Stimulated activated memory B cell treated with anti-CD40 and anti-IgM and Interleukin-4, amounts not matched to agents 10 μg/mL and 1 μg/mL and 100 μg/mL, for 72 hours (primary cell): ENCODE results near the gene BORCS8.

Experiments
- ATAC-seq: fragments of 150-1000 bp; cut with Tn5 transposase; 2 replicates; pipeline ENCODE4 v1.10.0; 2021
- H3K27ac Mint-ChIP-seq: one replicate; pipeline ENCODE4 v1.8.0; 2022; ENCODE audit warnings: mild to moderate bottlenecking, mixed read lengths
- H3K27me3 Mint-ChIP-seq: one replicate; pipeline ENCODE4 v1.8.0; 2022; ENCODE audit warnings: mixed read lengths
- H3K36me3 Mint-ChIP-seq: one replicate; pipeline ENCODE4 v1.8.0; 2022; ENCODE audit warnings: mixed read lengths
- H3K4me1 Mint-ChIP-seq: one replicate; pipeline ENCODE4 v1.8.0; 2022; ENCODE audit warnings: mixed read lengths
- H3K4me3 Mint-ChIP-seq: one replicate; pipeline ENCODE4 v1.8.0; 2022; ENCODE audit warnings: mild to moderate bottlenecking, moderate library complexity, mixed read lengths
- H3K9me3 Mint-ChIP-seq: one replicate; pipeline ENCODE4 v1.8.0; 2022; ENCODE audit warnings: mixed read lengths

The BORCS8 gene

DNA sequence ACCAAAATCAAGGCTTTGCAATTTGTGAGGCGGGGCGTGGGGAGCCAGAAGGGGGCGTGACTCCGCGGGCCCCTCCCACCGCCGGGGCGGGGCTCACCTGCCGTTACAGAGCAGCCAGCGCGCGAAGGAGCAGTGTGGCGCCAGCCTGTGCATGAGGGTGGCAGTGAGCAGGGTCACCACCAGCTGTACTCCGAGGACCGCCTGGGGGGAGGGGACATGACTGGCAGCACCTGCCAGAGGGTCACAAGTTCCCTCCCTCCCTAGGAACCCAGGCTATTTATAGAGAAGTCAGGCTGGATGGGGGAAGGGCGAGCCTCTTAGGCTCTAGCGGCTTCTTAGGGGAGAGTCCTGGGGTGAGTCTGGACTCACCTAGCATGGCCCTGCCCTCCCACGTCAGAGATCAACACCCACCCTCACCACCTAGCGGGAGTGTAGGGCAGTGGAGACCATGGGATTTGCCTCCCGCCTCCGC, 57.2 kb downstream of the BORCS8 start:
- no peak for ATAC-seq
- Mint-ChIP-seq H3K36me3 (peaks cover 17% of the 10 kb centered on the region), H3K27me3 (peaks cover 11% of the 10 kb centered on the region), H3K4me1 (peaks cover 37% of the 10 kb centered on the region), H3K4me3 (no peak overlapping the region), H3K9me3 (peaks cover 3% of the 10 kb centered on the region), H3K27ac (peak overlapping the region; percentile 40)

DNA sequence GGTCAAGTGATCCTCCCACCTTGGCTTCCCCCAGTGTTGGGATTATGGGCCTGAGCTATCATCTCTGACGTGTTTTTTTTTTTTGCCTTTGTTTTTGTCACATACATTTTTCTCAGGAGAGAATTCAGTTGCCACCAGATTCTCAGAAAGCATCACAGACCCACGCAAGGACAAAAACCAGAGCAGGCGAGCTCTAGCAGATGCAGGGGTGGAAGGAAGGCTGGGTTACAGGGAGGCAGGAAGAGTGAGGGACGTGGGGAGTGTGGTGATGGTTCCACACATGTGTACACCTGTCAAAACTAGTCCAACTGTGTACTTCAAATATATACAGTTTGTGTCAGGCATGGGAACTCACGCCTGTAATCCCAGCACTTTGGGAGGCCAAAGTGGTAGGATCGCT, 58.0 kb downstream of the BORCS8 start:
- ATAC-seq = no peak
- Mint-ChIP-seq H3K27ac (no peak overlapping the region), H3K4me3 (no peak overlapping the region), H3K4me1 (peaks cover 35% of the 10 kb centered on the region), H3K27me3 (peaks cover 10% of the 10 kb centered on the region), H3K36me3 (peaks cover 17% of the 10 kb centered on the region), H3K9me3 (peaks cover 3% of the 10 kb centered on the region)

DNA sequence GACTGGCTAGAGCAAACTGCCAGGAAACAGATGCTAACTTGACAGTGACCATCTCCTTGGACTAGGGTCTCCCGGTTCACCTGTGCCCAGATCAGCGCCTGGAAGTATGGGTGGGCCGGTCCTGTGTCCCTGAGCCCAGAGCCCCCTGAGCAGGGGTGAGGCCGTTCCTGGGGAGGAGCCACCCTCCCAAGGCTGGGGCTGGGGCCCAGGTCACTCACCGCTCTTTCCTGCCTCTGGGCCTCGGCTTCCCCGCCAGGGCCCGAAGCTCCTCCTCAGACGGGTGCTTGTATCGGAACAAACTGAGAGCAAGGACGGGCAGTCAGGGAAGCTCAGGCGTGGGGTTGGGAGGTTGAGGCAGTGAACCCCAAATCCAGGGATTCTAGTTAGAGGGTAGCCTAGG, 59.0 kb downstream of the BORCS8 start:
- Mint-ChIP-seq H3K27ac (no peak overlapping the region), H3K9me3 (peaks cover 3% of the 10 kb centered on the region), H3K27me3 (peaks cover 9% of the 10 kb centered on the region), H3K36me3 (peaks cover 20% of the 10 kb centered on the region), H3K4me1 (peaks cover 24% of the 10 kb centered on the region), H3K4me3 (no peak overlapping the region)
- ATAC-seq = no peak

DNA sequence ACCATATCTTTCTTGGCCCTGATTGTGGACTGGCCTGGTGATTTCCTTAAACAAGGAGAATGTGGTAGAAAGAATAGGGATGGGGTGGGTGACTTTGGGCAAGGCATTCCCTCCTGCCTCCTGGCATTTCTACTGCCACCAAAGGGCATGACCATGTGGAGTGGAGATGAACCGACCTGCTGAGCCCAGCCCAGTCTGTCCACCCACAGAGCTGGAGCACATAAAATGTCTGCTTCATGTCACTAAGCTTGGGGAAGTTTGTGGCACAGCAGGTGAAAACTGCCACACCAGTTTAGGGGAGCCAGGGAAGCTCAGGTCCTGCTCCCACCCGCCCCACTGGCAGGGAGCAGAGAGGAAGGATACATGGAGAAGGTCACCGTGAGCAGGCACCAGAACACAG, 60.0 kb downstream of the BORCS8 start:
- Mint-ChIP-seq H3K27me3 (no peaks in the 10 kb centered on the region), H3K9me3 (peaks cover 3% of the 10 kb centered on the region), H3K4me3 (no peak overlapping the region), H3K36me3 (peaks cover 23% of the 10 kb centered on the region), H3K4me1 (peaks cover 15% of the 10 kb centered on the region), H3K27ac (no peak overlapping the region)
- ATAC-seq = no peak
